Psoas muscle (tissue), 8 donors: ENCODE measurements around the gene NFATC1. TPM values are rescaled to one million over a fixed set of nuclear protein-coding genes. Genes with fewer than 3 reads are reported as not detected.

Experiments
- ATAC-seq, 4 donors: fragments of 200-7000 bp; cut with Tn5 transposase; one replicate each; pipeline ENCODE4 v1.9.1; 2020; ENCODE audit warnings: moderate library complexity in 3 of 4, mild to moderate bottlenecking in 2 of 4
- DNase-seq, 2 donors: peaks; one replicate each; pipeline ENCODE4 v3.0.0-alpha.2; 2020
- H3K27ac ChIP-seq: fragments of 200-600 bp; one replicate; pipeline ENCODE4 v1.8.0; 2022
- H3K27me3 ChIP-seq, 3 donors: fragments of 200-600 bp in 1 of 3; one replicate each; pipeline versions ENCODE4 v1.6.1 to v1.8.0; 2013 to 2022; ENCODE audit warnings: low read length in 2 of 3, mild to moderate bottlenecking in 2 of 3, moderate library complexity in 1 of 3; ENCODE audit not compliant: insufficient read depth in 3 of 3
- H3K36me3 ChIP-seq, 2 donors: fragments of 200-600 bp in 1 of 2; one replicate each; pipeline versions ENCODE4 v1.6.1 to v1.8.0; 2013 to 2022; ENCODE audit warnings: low read depth in 1 of 2, mild to moderate bottlenecking in 1 of 2, moderate library complexity in 1 of 2; ENCODE audit not compliant: insufficient read depth in 1 of 2
- H3K4me1 ChIP-seq: fragments of 200-600 bp; one replicate; pipeline ENCODE4 v1.8.0; 2022
- H3K4me3 ChIP-seq: fragments of 200-600 bp; one replicate; pipeline ENCODE4 v1.8.0; 2022; ENCODE audit warnings: mild to moderate bottlenecking
- H3K9me3 ChIP-seq: fragments of 200-600 bp; one replicate; pipeline ENCODE4 v1.8.0; 2022
- WGBS, 3 donors: extraction: QIAGEN DNeasy Blood & Tissue Kit; methylation state at CpG; one replicate each; pipeline versions ENCODE4 v1.1.6 to v1.1.7; 2013; 5-methylcytosine and 5-hydroxymethylcytosine counted together
- intact Hi-C, 2 donors: fragments of 100-400 bp; cut with DNase I; formaldehyde crosslinking; loops; one replicate each; pipeline versions ENCODE4 v1.11.0 to v1.14.2; 2022
- polyA plus RNA-seq, 3 donors: library from polyadenylated mRNA; stranded (reverse); fragments of 200-250 nt; gene quantifications; one replicate each; pipeline ENCODE4 v1.2.3, GENCODE V29; 2013
- total RNA-seq, 4 donors: library from RNA; stranded (reverse); fragmentation: NEBNext Ultra II Directional in 2 of 4; extraction: Animal tissue kit (Norgen Biotek cat#: 25700) in 2 of 4; gene quantifications; one replicate each; pipeline versions ENCODE4 v1.2.1 to v1.2.4, GENCODE V29; 2021 to 2023
- TF ChIP-seq, protein P1 (sequence below): fragments of 200-600 bp; IDR thresholded peaks from one replicate; pipeline ENCODE4 v1.8.0; 2022; ENCODE audit warnings: antibody characterized with exemption
- donor health status: healthy with polysubstance abuse.
- donor health status: DM: no; HTN: no; CAD: no; lungs with moderate emphysema.
- donor health status: Bipolar disorder and iron deficiency.
- donor health status: healthy.
- donor health status: DM: yes; HTN: yes; CAD: no.
- donor health status: DM: no; HTN: no; CAD: no.
- donor health status: DM: no; HTN: no; CAD: no.
- donor health status: DM: yes; HTN: yes; CAD: no.

The NFATC1 gene
- total and polyA plus RNA-seq, 7 donors = 3.0 to 28.7 (median 21.0) TPM

DNA sequence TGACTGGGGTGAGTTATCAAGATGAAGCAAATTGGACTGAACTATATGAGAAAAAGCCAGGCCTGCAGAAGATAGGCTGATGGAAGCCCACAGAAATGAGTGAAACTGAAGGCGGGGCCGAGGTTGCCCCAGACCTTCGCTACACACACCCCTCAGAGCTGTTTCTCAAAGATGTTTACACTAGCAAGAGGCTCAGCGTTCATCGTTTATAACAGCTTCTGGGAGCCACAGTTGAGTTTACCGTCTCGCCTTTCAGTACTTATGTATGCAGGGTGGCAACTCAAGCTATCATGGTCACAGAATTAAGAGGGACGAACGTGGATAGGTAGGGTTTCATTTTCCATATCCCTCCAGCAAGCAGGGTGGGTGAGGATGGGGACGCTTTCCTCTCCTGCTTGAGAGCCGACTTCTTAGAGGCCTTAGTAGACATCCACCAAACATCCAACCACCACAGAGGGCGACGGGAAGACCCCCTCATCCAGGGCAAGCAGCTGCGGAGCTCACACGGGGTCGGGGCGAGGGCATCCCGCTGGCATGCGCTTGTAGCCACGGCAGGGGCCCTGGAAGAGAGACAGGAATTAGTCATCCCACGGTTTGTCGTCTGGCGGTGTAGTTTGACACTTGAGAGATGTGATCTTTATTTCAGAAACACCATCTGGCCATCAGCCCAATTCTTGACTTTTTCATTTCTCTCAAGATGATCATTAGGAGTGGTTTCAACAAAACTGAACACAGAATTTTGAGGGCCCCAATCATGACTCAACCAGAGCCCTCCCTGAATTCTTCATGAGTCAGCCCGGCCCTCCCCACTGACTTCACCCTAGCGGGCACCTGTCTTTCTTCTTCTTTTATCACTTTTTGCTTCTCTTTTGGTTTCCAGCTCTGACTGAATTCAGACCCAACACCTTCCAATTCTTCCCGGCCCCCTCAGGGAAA is 174.8 kb downstream of the NFATC1 start:
- H3K36me3 ChIP-seq = no peaks in the 10 kb centered on the region
- peak in 1 of 4 donors; percentile 29 for ATAC-seq
- intact Hi-C loops = no loop called here
- peak in 1 of 2 donors; percentile 42 for DNase-seq
- peaks cover 14% of the 10 kb centered on the region for H3K4me1 ChIP-seq
- H3K9me3 ChIP-seq = peaks cover 9% of the 10 kb centered on the region
- no peaks in the 10 kb centered on the region for H3K27me3 ChIP-seq
- WGBS, 3 donors = 39 to 50% (median 42%) methylated on average over 26 of the region's 26 CpGs
- H3K4me3 ChIP-seq = no peak overlapping the region
- H3K27ac ChIP-seq = no peak overlapping the region
- TF ChIP-seq, protein P1, sequence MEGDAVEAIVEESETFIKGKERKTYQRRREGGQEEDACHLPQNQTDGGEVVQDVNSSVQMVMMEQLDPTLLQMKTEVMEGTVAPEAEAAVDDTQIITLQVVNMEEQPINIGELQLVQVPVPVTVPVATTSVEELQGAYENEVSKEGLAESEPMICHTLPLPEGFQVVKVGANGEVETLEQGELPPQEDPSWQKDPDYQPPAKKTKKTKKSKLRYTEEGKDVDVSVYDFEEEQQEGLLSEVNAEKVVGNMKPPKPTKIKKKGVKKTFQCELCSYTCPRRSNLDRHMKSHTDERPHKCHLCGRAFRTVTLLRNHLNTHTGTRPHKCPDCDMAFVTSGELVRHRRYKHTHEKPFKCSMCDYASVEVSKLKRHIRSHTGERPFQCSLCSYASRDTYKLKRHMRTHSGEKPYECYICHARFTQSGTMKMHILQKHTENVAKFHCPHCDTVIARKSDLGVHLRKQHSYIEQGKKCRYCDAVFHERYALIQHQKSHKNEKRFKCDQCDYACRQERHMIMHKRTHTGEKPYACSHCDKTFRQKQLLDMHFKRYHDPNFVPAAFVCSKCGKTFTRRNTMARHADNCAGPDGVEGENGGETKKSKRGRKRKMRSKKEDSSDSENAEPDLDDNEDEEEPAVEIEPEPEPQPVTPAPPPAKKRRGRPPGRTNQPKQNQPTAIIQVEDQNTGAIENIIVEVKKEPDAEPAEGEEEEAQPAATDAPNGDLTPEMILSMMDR = no peak

DNA sequence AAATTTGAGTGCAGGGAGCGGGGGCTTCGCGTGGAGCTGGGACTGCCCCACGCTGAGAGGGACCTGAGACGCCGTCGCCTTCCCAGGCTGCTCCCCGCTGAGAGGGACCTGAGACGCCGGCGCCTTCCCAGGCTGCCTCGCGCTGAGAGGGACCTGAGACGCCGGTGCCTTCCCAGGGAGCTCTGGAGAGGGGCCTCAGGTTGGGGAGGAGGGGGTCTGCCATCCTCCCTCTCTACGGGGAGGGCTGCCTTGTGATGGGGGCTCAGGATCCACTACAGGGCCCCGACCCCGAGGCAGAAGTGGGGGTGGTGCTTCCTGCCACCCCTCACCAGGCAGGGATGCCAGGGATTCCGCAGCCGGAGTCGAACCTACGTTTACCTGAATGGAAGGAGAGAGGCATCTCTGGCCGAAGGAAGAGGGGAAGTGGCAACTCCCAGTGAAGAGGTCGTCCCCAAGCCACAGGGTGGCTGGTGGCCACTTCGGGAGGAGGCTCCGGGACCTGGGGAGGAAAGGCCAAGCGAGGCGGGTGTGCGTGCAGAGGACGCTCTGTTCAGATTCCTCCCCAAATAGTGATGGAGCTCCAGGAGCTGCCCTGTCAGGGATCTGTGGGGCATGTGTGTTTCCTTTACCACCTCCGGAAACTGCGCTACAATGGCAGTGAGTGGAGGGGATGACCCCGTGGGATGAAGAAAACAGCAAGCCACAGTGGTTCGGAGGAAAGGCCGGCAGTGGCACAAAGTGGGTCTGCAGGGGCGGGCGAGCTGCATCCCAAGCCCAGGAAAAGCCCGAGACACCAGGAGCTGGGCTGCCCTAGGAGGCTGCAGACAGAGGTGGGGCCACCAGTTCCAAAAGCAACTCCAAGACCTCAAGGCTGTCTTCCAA is 175.7 kb downstream of the NFATC1 start:
- 91 to 95% (median 91%) methylated on average over 35 to 38 of the region's 38 CpGs for WGBS, 3 donors
- Histone ChIP-seq H3K27me3 (no peaks in the 10 kb centered on the region), H3K36me3 (no peaks in the 10 kb centered on the region), H3K4me1 (peaks cover 20% of the 10 kb centered on the region), H3K9me3 (peaks cover 9% of the 10 kb centered on the region), H3K4me3 (no peak overlapping the region), H3K27ac (no peak overlapping the region)
- DNase-seq (peak in 1 of 2 donors; percentile 44), ATAC-seq (no peak)
- intact Hi-C loops = no loop called here
- TF ChIP-seq, protein P1 = no peak

DNA sequence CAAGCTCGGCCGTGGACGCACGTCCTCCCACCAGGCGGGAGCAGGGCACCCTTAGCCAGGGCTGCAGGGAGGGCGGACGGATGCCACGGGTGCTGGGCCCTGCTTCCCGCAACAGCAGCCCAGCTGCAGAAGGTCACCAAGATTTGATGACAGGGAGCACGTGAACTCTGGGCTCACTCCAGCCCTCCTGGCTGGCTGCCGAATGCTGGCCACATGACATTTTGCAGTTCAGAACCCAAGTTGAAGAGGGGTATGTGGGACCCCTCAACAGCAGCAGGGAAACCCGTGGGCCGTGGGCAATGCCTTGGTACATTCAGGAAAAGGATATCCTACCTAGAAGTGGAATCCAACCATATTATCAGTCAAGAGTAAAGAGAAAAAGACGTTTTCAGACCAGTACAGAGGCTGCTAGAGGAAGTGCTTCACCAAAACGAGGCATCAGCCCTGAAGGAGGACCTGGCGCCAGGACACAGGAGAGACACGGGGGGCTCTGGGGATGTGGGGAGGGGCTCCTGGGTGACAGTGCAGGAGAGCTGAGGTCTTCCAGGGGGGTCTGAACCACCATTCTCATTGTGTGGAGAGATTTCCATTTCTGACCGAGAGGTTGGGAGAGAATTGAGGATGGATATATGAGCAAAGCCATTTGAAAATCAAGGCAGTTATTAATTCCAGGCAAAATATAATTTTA is 176.5 kb downstream of the NFATC1 start:
- ATAC-seq (no peak), DNase-seq (peak in 1 of 2 donors; percentile 49)
- H3K4me1 ChIP-seq = peaks cover 23% of the 10 kb centered on the region
- H3K27me3 ChIP-seq = no peaks in the 10 kb centered on the region
- 73 to 82% (median 78%) methylated on average over 18 of the region's 18 CpGs for WGBS, 3 donors
- H3K4me3 ChIP-seq = no peak overlapping the region
- H3K27ac ChIP-seq = no peak overlapping the region
- TF ChIP-seq, protein P1 = no peak
- no peaks in the 10 kb centered on the region for H3K36me3 ChIP-seq
- intact Hi-C loops = no loop called here
- H3K9me3 ChIP-seq = peaks cover 9% of the 10 kb centered on the region

DNA sequence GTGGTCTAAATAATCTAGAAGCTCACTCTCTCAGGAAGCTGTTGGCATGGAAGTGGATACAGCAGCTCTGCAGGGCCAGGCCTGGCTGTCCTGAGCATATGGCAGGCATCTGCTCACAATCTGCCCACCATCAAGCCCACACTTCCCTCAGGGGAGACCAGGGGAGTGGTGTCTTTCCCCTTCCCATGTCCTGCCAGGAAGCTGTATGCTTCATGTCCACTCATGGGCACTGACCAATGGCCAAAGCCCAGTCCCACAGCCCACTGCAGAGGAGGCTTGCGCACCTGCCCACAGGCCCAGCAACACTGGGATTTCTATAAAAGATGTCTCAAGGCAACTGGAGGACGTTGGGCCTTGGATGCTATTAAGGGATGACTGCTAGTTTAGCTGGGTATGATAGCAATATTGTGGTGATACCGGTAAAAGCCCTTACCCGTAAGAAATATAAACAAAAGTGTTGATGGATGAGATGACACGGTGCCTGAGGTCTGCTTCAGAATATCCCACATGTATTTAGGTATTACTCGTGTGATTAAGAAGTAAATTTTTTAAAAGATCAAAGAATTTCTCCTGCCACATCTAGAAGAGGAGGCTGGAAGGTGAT is 177.2 kb downstream of the NFATC1 start:
- ATAC-seq = no peak
- Histone ChIP-seq H3K4me3 (no peak overlapping the region), H3K9me3 (peaks cover 9% of the 10 kb centered on the region), H3K4me1 (peaks cover 16% of the 10 kb centered on the region), H3K27me3 (no peaks in the 10 kb centered on the region), H3K27ac (no peak overlapping the region), H3K36me3 (no peaks in the 10 kb centered on the region)
- WGBS, 3 donors = 93 to 95% (median 93%) methylated on average over 6 of the region's 6 CpGs
- TF ChIP-seq, protein P1 = no peak
- intact Hi-C loops = no loop called here
- peak in 1 of 2 donors; percentile 20 for DNase-seq
